HEK293 (cell line): Measurements from ENCODE around the gene MED25.

Experiments
- CTCF ChIA-PET: fragments of 350-600 bp; formaldehyde crosslinking; extraction: SDS; loops from one replicate; lab custom pipeline; 2021; ENCODE audit warnings: antibody characterized with exemption; lab: Yijun Ruan, JAX
- POLR2A ChIA-PET: fragments of 300-600 bp; formaldehyde crosslinking; extraction: SDS; loops from one replicate; lab custom pipeline; 2020; ENCODE audit warnings: antibody characterized with exemption, inconsistent platforms; lab: Yijun Ruan, JAX
- H3K27ac ChIP-seq: fragments of 200-500 bp; sonication (Bioruptor generic); 2 replicates; pipeline ENCODE4 v1.5.1; 2014; ENCODE audit warnings: low read depth, low read length, control low read depth, inconsistent platforms; ENCODE audit errors: extremely low read depth
- H3K36me3 ChIP-seq, 2 experiments: fragments of 200-500 bp in 1 of 2; sonication (Bioruptor generic) in 1 of 2; 1 replicate in 1 of 2; 2 replicates in 1 of 2; pipeline ENCODE4 v1.5.1; 2014 to 2017; ENCODE audit warnings: inconsistent platforms in 2 of 2, low read length in 2 of 2; ENCODE audit not compliant: control insufficient read depth in 2 of 2, insufficient read depth in 1 of 2
- H3K4me1 ChIP-seq: fragments of 200-500 bp; sonication (Bioruptor generic); 2 replicates; pipeline ENCODE4 v1.5.1; 2014; ENCODE audit warnings: mild to moderate bottlenecking, low read length, inconsistent platforms; ENCODE audit not compliant: control insufficient read depth, insufficient read depth
- H3K4me3 ChIP-seq: 2 replicates; pipeline ENCODE4 v1.5.1; 2011; ENCODE audit warnings: low read depth, mild to moderate bottlenecking, control low read depth, low read length, moderate library complexity
- H3K9me3 ChIP-seq: fragments of 200-500 bp; sonication (Bioruptor generic); 2 replicates; pipeline ENCODE4 v1.5.1; 2014; ENCODE audit warnings: low read depth, low read length, inconsistent platforms; ENCODE audit not compliant: control insufficient read depth, insufficient read depth
- GLIS2 ChIP-seq: fragments of 450-650 bp; formaldehyde crosslinking; IDR thresholded peaks from 2 replicates; pipeline ENCODE4 v1.5.1; 2016; ENCODE audit warnings: missing biosample characterization, missing genetic modification characterization
- OVOL3 ChIP-seq: fragments of 450-650 bp; formaldehyde crosslinking; IDR thresholded peaks from 2 replicates; pipeline ENCODE4 v1.5.1; 2016; ENCODE audit warnings: missing biosample characterization, missing genetic modification characterization
- PRDM4 ChIP-seq: fragments of 450-650 bp; formaldehyde crosslinking; IDR thresholded peaks from 2 replicates; pipeline ENCODE4 v1.5.1; 2017; ENCODE audit warnings: missing biosample characterization, missing genetic modification characterization
- WT1 ChIP-seq: fragments of 450-650 bp; formaldehyde crosslinking; IDR thresholded peaks from 2 replicates; pipeline ENCODE4 v1.5.1; 2016; ENCODE audit warnings: missing biosample characterization, missing genetic modification characterization
- YY1 ChIP-seq: fragments of 450-650 bp; formaldehyde crosslinking; IDR thresholded peaks from 2 replicates; pipeline ENCODE4 v1.5.1; 2018; ENCODE audit warnings: missing biosample characterization, missing genetic modification characterization
- ZFP37 ChIP-seq: fragments of 450-650 bp; formaldehyde crosslinking; IDR thresholded peaks from 2 replicates; pipeline ENCODE4 v1.5.1; 2016; ENCODE audit warnings: missing biosample characterization, missing genetic modification characterization
- ZNF138 ChIP-seq: fragments of 450-650 bp; formaldehyde crosslinking; IDR thresholded peaks from 2 replicates; pipeline ENCODE4 v1.5.1; 2016; ENCODE audit warnings: missing biosample characterization, missing genetic modification characterization, borderline replicate concordance
- ZNF169 ChIP-seq: fragments of 450-650 bp; formaldehyde crosslinking; IDR thresholded peaks from 2 replicates; pipeline ENCODE4 v1.5.1; 2016; ENCODE audit warnings: missing biosample characterization, missing genetic modification characterization
- ZNF23 ChIP-seq: fragments of 450-650 bp; formaldehyde crosslinking; IDR thresholded peaks from 2 replicates; pipeline ENCODE4 v1.5.1; 2016; ENCODE audit warnings: missing biosample characterization, missing genetic modification characterization, borderline replicate concordance
- ZNF239 ChIP-seq: fragments of 450-650 bp; formaldehyde crosslinking; IDR thresholded peaks from 2 replicates; pipeline ENCODE4 v1.5.1; 2016; ENCODE audit warnings: missing biosample characterization, missing genetic modification characterization
- ZNF324 ChIP-seq: fragments of 450-650 bp; formaldehyde crosslinking; IDR thresholded peaks from 2 replicates; pipeline ENCODE4 v1.5.1; 2016; ENCODE audit warnings: missing biosample characterization, missing genetic modification characterization
- ZNF394 ChIP-seq: fragments of 450-650 bp; formaldehyde crosslinking; IDR thresholded peaks from 2 replicates; pipeline ENCODE4 v1.5.1; 2016; ENCODE audit warnings: missing biosample characterization, missing genetic modification characterization, mild to moderate bottlenecking, moderate library complexity, borderline replicate concordance
- ZNF544 ChIP-seq: fragments of 450-650 bp; formaldehyde crosslinking; IDR thresholded peaks from 2 replicates; pipeline ENCODE4 v1.5.0; 2017; ENCODE audit warnings: missing biosample characterization, missing genetic modification characterization
- ZNF610 ChIP-seq: fragments of 450-650 bp; formaldehyde crosslinking; IDR thresholded peaks from 2 replicates; pipeline ENCODE4 v1.5.1; 2016; ENCODE audit warnings: missing biosample characterization, missing genetic modification characterization, borderline replicate concordance
- ZNF664 ChIP-seq: fragments of 450-650 bp; formaldehyde crosslinking; IDR thresholded peaks from 2 replicates; pipeline ENCODE4 v1.5.1; 2016; ENCODE audit warnings: missing biosample characterization, missing genetic modification characterization
- ZNF747 ChIP-seq: fragments of 450-650 bp; formaldehyde crosslinking; IDR thresholded peaks from 2 replicates; pipeline ENCODE4 v1.5.1; 2016; ENCODE audit warnings: missing biosample characterization, missing genetic modification characterization
- ZNF768 ChIP-seq: fragments of 450-650 bp; formaldehyde crosslinking; IDR thresholded peaks from 2 replicates; pipeline ENCODE4 v1.5.1; 2018; ENCODE audit warnings: missing biosample characterization, mild to moderate bottlenecking, missing genetic modification characterization
- ZSCAN16 ChIP-seq: fragments of 450-650 bp; formaldehyde crosslinking; IDR thresholded peaks from 2 replicates; pipeline ENCODE4 v1.5.1; 2016; ENCODE audit warnings: missing biosample characterization, missing genetic modification characterization
- ZSCAN30 ChIP-seq: fragments of 450-650 bp; IDR thresholded peaks from 2 replicates; pipeline ENCODE4 v1.5.1; 2018; ENCODE audit warnings: missing biosample characterization, mild to moderate bottlenecking, missing genetic modification characterization, moderate library complexity
- TF ChIP-seq, protein P1 (sequence below): fragments of 450-650 bp; formaldehyde crosslinking; IDR thresholded peaks from 2 replicates; pipeline ENCODE4 v1.5.1; 2017; ENCODE audit warnings: missing biosample characterization, missing genetic modification characterization

The MED25 gene

DNA sequence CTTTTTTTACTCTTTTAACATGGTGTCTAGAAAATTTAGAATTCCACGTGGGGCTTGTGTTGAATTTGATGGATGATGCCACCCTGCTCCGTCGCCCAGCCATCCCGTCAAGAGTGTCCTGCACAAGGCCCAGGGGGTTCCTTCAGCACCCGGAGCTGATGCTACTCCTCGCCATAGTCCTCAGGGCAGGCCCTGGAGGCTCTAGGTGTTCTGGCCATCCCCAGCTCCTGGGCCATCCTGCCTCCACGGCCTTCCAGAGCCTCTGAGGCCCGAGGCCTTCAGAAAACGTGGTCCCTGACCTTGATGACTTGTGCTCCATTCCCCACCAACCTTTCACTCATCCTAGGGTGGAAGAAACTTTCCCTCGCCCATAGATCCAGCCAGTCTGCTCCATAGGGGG, 55.7 kb downstream of the MED25 start:
- CTCF ChIA-PET = no interaction called here
- no peak overlapping the region for H3K4me3 ChIP-seq
- peak overlapping the region; percentile 20; the same call in 1 of the 2 replicates for H3K27ac ChIP-seq
- POLR2A ChIA-PET = interaction anchor here (0.5 to 4.8 kb wide), 2 partner anchors 9 to 55 kb away, joined by 4 to 41 read pairs; partner anchors contain the start of genes ATF5 and NUP62
- peaks cover 15% of the 10 kb centered on the region for H3K4me1 ChIP-seq
- TF ChIP-seq, protein P1, sequence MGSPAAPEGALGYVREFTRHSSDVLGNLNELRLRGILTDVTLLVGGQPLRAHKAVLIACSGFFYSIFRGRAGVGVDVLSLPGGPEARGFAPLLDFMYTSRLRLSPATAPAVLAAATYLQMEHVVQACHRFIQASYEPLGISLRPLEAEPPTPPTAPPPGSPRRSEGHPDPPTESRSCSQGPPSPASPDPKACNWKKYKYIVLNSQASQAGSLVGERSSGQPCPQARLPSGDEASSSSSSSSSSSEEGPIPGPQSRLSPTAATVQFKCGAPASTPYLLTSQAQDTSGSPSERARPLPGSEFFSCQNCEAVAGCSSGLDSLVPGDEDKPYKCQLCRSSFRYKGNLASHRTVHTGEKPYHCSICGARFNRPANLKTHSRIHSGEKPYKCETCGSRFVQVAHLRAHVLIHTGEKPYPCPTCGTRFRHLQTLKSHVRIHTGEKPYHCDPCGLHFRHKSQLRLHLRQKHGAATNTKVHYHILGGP = no peak
- TF ChIP-seq ZNF610 (tag by site-specific recombination) (no peak), ZFP37 (no peak), OVOL3 (tag by site-specific recombination) (no peak), ZSCAN30 (tag by site-specific recombination) (no peak), PRDM4 (tag by site-specific recombination) (no peak), YY1 (no peak), ZNF239 (no peak), ZNF138 (tag by site-specific recombination) (no peak), ZNF169 (no peak), ZNF747 (tag by site-specific recombination) (no peak)
- H3K9me3 ChIP-seq = no peaks in the 10 kb centered on the region
- peaks cover 0 to 28% of the 10 kb centered on the region in 2 experiments; a peak in 1 of 3 replicates for H3K36me3 ChIP-seq

GRCh38 chr19:49874503-49875157, 56.5 kb downstream of the MED25 start:
- POLR2A ChIA-PET = interaction anchor here (1.2 to 4.8 kb wide), 4 partner anchors 9 to 55 kb away, joined by 3 to 41 read pairs (median 14); partner anchors contain the start of genes ATF5, NUP62 and PTOV1
- Histone ChIP-seq H3K4me3 (no peak overlapping the region), H3K4me1 (peaks cover 13% of the 10 kb centered on the region), H3K27ac (peak overlapping the region; percentile 94; the same call in 1 of the 2 replicates), H3K36me3 (peaks cover 0 to 36% of the 10 kb centered on the region in 2 experiments; a peak in 2 of 3 replicates), H3K9me3 (no peaks in the 10 kb centered on the region)
- CTCF ChIA-PET = no interaction called here
- TF ChIP-seq ZNF768 = peak; percentile 89; the same call in 1 of the 2 replicates
- no peak for TF ChIP-seq WT1 (tag by site-specific recombination)
- TF ChIP-seq ZSCAN16 = peak; percentile 59; the same call in 1 of the 2 replicates
- no peak for TF ChIP-seq GLIS2 (tag by site-specific recombination)
- TF ChIP-seq ZNF23 (tag by site-specific recombination) = no peak
- peak; percentile 86 for TF ChIP-seq ZNF664 (tag by site-specific recombination)
- TF ChIP-seq ZNF324 (tag by site-specific recombination) = no peak
- no peak for TF ChIP-seq ZNF394
- no peak for TF ChIP-seq ZNF544
